HG03108 (cell line): ENCODE results near the gene IRX4.

Experiments used
- ATAC-seq: cut with Tn5 transposase; IDR thresholded peaks from one replicate; pipeline ENCODE4 v1.9.1; 2021; ENCODE audit warnings: moderate library complexity; ENCODE audit not compliant: unreplicated experiment

Gene IRX4

DNA sequence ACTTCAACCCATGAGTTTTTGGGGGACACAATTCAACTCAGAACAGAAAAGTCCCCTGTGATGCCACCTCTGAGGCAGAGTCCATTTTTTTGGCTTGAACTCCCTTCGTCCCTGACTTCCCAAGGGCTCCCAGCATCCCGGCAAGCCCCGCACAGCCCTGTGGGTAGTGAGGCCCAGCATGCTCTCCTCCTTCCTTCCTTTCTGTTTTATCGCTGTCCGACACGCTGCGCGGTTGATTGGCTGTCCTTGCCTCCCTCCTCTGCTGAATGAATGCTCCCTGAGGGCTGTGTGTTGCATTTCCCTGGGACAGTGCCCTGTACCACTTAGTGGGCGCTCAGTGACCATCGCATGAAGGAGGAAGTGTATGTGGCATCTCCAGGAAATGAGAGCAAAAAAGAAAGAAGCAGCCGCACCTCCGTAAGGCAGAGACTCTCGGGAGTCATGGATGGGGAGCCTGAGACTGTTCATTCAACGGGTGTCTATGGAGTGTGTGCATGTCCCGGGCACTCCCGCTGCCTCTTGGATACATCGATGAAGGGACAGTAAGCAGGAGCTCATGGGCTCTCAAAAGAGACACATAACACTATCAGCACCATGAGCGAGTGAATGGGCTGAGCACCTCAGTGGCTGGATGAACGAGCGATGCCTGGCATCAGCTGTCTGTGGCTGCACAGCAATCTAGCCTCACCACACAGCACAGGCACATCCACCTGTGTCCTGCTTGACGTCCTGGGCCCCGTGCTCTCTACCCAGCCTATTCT, 10.1 kb upstream of the IRX4 start:
- no peak for ATAC-seq

DNA sequence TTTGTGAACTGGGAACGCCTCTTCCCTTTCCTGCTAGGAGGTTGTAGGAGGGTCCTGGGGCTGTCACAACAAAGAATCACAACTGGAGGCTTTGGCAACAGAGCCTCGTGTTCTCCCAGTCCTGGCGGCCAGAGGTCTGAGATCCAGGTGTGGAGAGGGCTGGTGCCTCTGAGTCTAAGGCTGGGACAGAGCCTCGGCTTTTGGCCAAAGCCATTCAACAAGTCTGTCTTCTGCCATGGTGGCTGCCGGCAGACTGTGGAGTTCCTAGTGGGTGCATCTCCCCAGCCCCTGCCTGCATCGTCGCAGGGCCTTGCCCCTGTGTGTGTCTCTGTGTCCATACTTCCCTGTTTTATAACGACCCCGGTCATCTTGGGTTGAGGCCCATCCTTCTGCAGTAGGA, 9.5 kb upstream of the IRX4 start:
- no peak for ATAC-seq

DNA sequence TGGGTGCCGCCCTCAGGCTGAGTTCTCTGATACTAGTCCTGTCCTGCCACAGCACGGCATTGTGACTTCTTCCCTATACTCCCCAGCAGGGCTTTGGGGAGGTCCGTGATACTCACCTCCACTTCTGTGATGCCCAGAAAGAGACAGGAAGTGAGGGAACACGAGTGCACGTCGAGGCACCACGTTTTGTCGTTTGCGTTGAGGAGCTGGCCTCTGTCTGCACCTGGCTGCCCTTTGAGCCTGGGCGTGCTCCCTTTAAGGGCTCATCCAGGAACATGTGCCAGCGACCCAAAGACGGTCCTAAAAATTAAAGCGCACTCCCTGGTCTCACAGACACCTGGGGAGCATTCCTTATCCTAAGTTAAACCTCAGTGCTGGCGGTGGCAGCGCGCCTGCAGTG, 8.7 kb upstream of the IRX4 start:
- no peak for ATAC-seq

DNA sequence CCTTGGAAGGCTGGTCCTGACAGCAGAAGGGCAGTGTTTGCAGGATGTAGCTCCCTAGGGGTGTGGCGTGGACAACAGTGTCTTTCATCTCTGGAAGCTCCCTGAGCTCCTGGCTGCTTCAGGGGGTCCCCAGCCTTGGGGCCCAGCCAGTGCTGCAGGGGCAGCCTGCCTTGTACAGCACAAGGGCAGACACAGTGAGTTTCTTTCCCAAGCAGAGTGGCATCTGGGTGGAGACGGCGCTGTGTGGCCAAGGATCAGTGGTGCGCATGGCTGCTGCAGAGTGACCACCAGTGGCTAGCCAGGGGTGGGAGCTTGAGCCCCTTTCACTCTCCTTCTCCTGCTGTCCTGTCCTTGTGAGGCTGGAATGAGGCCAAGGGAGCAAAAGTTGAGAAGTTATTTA, 7.6 kb upstream of the IRX4 start:
- ATAC-seq, result no peak

DNA sequence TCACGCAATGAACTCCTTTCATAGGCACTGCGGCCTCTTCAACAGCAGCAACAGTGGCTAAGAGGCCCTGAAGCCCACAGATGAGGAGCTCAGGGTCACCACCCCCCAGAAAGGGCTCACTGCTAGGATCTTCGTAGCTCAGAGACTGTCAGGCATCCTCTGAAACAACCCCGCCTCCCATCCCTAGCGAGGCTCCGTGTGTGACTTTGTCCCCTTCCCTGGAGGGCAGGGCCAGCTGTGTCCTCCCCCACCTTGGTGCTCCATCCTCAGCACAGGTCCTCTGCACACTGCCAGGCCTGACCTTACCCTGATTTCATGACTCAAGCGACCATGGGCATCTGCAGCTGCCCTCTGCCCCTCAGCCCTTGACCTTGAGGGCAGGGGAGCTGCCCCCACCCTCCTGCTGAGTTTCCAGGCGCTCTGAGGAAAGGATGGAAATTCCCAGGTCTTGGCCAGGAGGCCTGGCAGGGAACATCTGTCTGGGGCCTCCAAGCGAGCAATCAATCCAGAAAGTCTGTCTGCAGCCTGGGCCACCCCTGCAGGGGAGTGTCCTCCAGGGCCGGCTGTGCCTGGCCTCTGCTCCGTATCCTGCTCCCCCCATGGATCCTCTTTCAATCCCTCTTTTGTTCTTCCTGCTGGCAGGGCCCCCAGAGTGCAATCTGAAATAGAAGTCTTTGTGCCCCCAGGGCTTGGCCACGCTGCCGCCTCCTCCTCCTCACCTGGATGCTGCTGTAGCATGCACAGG, 6.8 kb upstream of the IRX4 start:
- ATAC-seq, result no peak

DNA sequence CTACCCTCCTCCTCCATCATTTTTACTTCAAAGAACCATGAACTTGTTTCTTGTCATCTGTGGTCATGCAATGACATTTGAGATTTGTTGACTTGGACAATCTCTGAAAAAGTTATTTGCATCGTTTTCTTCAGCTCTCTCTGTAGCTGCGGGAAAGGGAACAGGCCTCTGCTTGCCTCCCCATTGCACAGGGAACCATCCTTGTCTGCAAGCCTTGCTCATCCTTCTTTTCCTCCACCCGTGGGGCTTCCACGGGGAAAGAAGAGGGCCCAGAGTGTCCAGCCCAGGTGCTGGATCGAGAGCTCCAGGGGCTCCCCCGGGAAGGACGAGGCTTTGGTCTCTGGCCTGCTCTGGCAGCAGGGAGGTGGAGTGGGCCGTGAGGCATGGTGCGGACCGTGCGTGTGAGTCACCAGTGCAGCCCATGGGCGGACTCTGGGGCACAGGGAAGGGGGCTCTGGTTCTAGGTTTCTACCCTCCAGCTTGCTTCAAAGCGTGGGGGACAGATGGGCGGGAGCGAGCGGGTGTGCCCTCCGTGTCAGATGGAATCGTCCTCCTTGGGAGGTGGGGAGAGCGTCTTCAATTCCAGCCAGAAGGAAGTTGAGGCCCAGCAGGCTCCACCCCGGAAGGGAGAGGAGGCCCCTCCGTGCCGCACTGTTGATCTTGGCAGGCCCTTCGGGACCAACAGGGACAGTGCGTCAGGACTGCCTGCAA, 6.0 kb upstream of the IRX4 start:
- ATAC-seq, result no peak

DNA sequence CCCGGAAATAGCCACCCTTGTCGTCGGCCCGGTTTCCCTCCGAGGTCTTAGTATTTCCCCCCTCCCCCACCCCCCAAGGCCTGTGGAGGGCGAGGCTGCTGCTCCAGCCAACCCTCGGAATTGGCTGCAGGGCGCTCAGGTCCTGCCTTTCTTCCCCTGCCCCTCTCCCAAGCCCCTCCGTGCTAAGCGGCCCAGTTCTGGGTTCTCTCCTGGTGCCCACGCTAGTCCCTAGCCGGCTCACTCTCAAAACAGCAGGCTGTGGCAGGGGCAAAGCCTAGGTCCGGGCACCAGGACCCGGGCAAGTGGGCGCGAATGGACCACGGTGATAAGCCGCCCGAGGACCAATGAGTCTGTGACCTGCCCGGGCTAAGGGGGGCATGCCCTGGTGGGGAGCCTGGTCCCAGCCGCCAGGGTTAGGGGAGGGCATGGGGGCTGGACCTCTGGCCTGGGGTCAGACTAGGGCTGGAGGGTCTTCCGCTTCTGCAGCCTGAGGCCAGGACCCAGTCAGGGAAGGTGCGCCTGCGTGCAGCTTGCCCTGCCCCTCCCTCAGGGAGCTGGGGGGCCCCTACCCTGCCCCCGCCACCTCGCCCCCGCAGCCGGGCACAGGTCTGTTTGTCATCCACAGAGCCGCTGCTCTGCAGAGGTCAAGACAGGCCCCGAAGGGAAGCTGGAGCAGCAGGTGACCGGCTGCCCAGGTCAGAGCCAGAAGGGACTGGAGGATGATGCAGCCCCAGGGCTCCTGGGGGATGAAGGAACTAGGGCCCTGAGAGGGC, 5.0 kb upstream of the IRX4 start:
- no peak for ATAC-seq

DNA sequence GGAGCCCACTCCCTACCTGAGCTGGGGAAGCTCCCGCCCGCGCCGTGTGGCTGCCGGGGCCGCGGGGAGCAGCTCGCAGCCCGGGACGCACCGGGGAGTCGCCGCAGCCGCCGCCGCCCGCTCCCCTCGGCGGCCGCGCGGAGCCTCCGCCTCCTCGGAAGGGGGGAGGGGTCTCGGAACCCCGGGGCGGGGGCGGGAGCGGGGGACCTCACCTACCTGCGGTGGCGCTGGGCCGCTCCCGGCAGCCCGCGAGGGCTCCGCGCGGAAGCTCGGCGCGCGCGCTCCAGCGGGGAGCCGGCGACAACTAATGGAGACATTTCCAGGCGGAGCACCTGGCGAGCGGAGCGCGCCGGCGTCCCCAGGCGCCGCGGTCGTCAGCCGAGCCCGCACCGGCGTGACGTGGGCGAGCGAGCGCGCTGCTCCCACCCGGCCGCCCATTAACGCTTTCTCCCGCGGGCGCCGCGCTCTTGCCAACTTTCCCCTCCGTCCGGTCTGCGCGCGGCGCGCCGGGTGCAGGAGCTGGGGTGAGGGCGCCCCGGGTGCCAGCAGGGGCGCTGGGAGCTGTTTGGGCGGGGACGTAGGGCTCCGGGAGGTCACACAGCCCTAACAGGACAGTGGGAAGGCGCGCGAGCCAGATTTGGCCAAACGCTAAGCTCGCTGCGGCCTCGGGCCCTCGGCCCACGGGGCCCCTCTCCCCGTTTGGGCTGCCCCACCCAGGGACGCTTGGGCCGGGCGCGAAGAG, 4.3 kb upstream of the IRX4 start:
- ATAC-seq, result no peak

DNA sequence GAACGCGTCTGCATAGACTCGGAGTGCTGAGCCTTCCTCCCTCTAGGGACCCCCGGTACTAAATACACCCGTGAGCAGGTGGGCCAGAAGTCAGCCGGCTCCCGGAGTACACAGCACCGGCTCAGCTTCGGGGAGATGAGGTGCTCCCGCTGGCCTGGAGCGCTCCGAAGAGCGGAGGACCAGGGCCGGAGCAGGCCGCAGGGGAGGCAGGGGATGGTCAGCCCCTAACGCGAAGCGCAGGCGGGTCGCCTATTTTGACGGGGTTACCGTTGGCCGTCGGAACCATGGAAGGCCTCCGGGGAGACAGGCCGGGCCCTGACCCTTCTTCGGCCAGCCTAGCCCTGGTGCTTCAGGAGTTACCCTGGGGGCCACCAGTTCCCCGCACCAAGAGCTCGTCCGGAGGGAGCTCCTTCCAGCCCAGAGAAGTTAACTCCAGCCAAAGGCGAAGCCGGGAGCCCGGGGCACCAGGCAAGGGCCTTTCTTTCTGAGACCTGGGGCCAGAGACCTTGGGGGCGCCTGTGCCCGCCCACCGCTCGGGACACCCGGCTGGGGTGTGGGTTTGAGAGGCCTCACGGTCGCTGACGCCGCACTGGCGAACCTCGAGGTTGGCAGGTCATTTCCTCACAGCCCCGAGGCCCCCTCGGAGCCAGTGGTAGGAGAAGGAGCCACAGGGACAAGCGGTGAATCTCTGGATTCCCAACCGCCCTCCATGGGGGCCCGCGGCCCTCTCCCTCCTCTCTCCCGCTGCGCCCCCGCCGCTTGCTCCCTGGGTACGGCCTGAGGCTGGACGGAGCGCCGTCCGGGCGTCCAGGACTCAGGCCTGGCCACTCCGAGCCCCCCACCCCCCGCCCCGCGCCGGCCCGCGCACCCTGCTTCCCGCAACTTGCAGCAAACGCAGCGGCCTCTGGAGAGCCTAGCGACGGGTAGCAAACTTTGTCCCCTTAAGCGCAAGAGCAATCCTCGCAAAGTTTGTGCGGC, 3.4 kb upstream of the IRX4 start:
- ATAC-seq, result no peak

DNA sequence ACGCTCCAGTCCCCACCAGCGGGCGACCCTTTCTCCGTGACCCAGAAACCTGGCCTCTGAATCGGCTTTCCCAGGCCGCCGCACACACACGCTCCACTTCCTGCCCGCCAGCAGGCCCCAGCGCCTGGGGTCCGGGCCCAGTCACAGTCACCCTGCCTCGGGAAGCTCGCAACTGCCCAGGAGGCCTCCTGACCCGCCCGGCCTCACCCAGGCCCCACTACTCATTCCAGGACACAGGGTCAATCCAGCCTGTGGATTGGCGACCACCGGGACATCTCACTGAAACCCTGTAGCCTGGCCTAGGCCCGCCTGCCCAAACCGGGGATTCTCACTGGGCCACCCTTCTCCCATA, 2.7 kb upstream of the IRX4 start:
- no peak for ATAC-seq

DNA sequence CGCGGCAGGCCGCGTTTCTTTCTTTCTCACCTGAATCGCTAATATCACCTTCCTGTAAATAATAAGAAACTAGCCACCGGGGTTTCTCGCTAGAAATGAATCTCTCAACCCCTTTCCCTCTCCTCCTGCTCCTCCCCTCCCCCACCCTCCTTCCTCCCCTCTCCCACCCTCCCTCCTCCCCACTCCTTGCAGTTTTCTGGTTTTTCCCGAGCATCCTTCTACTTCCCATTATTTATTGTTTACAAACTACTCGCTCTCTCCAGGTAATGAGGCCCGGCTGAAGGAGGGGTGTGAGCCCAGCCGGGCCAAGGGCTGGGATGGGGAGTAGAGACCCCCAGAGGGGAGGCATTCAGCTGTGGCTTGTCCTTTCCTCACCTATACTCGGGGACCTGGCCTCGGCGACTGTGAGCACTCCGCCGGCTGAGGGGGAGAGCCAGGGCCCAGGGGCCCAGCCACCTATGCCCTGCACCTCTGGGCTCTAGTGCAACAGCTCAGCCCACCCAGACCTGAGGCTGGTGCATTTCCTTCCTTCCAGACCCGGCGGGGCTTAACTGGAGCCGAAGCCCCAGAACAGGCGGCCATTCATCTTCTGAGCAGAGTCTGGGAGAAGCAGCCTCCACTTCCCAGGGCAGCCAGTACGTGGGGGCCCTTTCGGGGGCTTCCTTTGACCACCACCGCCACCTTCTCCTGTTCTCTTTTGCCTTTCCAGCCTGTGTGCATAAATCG, 2.1 kb upstream of the IRX4 start:
- ATAC-seq, result no peak

DNA sequence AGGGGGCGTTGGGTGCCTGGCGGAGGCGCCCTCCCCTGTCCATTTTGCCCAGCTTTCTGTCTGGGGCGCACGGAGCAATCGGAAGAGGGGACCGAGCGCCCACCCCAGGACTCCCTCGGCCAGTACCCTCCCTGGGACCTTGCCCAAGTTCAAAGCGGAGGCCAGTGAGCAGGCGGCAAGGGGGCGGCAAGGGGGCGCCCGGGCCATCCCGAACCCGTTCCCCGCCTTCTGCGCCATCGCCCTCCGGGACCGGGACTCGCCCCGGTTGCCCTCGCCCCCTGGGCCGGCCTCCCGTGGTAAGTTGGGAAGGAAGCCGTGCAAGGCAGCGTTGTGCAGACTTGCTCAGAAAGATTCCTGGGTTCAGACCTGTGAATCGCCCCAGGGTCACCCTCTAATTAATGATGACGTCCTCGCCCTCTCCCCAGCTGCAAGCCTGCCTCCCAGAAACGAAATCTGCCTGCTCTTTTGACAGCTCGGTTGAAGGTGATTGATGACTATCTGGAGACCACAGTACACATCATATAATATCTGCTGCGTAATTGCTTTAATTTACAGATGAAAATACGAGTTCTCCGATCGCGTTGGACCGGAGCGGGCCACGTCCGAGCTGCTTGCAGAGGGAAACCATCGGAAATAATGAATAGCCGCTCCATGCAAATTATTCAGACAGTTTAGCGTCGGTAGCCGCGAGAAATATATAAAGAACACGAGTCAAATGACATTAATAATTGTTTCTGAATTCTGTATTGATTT, 1.4 kb upstream of the IRX4 start:
- no peak for ATAC-seq

DNA sequence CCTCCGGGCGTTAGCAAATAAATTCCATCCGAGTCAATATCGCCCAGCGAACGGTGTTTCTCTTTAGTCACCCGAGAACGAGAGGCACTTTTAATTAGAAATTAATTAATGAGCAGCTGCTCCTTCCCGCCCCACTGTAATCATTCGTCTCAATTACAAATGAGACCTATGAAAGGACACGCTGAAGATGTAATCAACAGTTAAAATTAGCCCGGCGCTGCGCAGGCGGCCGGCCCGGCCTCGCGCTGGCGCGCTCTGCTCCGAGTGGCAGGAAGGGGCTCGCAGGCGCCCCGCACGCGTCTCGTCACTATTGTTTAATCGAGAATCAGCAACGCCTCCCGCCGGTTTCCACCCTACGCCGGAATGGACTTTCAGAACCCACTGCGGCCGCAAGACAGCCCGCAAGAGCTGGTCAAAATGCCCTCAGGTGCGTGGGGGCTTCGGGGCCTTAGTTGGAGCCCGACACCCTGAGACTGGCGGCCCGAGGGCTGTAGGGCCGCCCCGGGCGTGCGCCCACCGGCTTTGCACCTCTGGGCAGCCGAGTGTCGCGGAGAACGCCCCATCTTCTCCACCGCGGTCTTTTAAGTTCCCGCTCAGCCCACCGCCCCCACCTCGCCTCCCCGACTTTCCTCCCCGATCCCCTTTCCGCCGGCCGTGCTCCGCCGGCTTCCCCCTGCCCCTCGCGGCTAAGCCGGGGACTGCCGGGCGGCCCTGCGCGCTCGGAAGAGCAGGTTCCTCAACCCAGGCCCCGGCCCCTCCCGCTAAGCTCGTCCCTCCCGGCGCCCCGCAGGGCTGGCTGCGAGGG, 597 bp upstream of the IRX4 start:
- ATAC-seq, result no peak

DNA sequence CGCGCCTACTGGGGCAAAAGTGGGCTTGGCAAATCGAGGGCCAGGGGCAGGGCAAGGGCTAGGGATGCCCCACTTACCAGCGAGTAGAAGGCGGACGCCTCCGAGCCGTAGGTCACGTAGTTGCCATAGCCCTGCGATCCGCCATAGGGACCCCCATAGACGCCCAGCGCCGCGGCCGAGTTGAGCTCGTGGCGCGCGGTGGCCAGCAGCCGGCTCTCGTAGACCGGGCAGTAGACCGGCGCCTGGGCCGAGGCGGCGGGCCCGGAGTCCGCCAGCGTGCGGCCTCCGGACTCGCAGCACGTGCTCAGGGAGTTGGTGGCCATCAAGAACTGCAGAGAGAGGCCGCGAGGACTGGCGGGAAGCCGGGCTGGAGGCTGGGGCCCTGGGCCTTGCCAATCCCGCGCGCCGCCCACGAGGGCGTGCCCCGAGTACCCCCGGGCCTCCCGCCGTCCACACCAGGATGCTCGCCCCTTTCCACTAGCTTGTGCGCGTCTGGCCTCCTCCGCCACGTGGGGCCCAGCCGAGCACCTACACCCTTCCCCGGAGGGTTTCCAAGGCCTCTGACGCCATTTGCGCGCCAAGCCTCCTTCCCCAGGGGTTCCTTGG, 891 bp downstream of the IRX4 start:
- no peak for ATAC-seq

DNA sequence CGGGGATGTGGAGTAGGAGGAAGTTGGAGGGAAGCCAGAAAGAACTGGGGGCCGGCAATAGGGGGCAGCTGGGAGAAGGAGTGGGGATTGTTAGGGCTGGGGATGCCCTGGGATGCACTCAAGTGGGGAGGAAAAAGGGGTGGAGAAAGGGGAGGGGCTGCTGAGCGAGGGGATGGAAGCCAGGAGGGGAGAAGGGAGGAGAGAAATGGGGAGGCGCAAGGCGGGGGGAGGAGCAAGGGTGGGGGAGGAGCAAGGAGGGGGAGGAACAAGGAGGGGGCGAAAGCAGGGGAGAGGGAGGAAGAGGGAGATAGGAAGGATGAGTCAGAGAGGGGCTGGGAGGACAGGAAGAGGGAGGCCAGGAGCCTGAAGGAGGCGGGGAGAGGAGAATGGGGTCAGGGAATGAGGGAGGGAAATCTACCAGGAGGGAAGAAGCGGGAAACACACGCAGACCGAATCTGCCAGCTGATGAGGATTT, 1.6 kb downstream of the IRX4 start:
- ATAC-seq, result no peak

DNA sequence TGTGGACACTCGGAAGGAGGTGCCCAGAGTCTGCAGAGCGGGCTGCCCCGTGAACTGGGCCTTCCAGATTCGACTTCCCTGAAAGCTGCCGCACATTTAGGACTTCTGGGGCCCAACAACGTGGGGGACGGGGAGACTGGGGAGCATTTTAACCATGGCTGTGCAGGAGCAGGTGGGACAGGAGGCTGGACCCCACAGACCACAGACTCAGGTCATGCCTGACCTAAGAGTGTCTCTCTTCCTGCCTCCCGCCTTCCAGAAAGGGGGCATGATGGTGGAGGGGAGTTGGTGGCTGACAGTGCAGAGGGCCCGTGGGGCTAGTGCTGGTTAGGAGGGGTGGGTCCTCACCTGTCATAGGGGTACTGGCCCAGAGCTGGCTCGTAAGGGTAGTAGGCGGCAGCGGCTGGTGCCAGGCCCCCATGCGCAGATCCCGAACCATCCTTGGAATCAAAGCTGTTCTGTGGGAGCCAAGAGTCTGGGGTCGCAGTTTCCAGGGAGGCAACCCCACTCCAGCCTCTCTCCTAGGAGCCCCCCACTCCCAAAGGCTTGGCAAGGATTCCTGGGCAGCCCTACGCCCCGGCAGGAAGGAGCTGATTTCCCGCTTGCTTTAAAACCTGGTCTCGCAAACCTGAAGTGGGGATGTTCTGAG, 2.2 kb downstream of the IRX4 start:
- ATAC-seq, result no peak
